LNCaP clone FGC (cell line): ENCODE data around the gene TACR1.
"Not testable (repeated sequence)": the region's sequence is repeated elsewhere in the genome, so short reads cannot be mapped to it uniquely, and the experiment has no call there.

Experiments
- DNase-seq: peaks from one replicate; pipeline ENCODE4 v3.0.0-alpha.2; 2011; ENCODE audit warnings: low read depth
- H3K4me3 ChIP-seq: 2 replicates; pipeline ENCODE4 v1.5.1; 2011; ENCODE audit warnings: mild to moderate bottlenecking, low read depth, low read length, control low read depth
- TF ChIP-seq, protein P1 (sequence below): IDR thresholded peaks from 2 replicates; pipeline ENCODE4 v1.5.1; 2012; ENCODE audit warnings: mild to moderate bottlenecking; ENCODE audit not compliant: control insufficient read depth, insufficient read depth; ENCODE audit errors: extremely low read depth

Gene TACR1, protein sequence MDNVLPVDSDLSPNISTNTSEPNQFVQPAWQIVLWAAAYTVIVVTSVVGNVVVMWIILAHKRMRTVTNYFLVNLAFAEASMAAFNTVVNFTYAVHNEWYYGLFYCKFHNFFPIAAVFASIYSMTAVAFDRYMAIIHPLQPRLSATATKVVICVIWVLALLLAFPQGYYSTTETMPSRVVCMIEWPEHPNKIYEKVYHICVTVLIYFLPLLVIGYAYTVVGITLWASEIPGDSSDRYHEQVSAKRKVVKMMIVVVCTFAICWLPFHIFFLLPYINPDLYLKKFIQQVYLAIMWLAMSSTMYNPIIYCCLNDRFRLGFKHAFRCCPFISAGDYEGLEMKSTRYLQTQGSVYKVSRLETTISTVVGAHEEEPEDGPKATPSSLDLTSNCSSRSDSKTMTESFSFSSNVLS

DNA sequence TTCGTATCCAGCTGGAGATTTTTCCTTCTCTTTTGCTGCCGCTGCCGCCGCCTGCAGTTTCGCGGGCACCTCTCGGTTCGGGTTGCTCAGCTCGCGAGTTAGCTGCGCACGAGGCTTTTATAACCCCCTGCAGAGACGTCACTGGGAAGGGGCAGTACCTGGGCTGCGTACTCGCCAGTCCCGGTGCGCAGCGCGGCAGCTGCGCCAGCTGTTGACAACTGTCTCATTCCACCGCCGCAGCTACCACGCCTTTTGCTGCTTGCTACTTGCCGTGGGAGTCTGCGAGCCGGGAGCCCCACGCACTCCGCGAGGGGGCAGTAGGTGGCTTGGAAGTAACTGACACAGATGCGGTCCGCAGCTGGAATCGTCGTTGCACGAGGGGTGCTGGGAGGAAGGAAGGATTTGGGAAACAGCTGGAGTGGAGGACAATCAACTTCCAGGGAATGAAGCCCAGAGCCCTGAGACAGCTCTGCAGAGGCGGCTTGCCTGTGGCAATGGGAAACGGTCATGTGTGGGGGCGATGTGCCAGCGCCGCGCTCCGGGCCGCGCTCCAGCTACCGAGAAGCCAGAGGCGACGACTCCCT lies at the start of gene TACR1:
TSS of gene TACR1 (minus strand) at position 93 of the 584 bp plus-strand sequence. CDS start 586 bp downstream, outside the sequence.
- peak; percentile 15 for DNase-seq

DNA sequence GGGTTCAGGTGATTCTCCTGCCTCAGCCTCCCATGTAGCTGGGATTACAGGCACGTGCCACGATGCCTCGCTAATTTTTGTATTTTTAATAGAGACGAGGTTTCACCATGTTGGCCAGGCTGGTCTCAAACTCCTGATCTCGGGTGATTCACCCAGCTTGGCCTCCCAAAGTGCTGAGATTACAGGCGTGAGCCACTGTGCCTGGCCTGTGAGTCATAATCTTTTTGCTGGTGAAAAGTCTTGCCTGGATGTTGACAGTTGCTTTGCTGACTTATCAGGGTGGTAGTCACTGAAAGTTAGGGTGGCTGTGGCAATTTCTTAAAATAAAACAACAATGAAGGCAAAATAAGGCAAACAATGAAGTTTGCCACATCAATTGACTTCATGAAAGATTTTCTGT lies 49.3 kb upstream of the TACR1 start:
- DNase-seq = not testable (repeated sequence)

More for the DNA sequence above, at the start of gene TACR1:
- no peak within 1 kb of the TSS for H3K4me3 ChIP-seq
- TF ChIP-seq, protein P1, sequence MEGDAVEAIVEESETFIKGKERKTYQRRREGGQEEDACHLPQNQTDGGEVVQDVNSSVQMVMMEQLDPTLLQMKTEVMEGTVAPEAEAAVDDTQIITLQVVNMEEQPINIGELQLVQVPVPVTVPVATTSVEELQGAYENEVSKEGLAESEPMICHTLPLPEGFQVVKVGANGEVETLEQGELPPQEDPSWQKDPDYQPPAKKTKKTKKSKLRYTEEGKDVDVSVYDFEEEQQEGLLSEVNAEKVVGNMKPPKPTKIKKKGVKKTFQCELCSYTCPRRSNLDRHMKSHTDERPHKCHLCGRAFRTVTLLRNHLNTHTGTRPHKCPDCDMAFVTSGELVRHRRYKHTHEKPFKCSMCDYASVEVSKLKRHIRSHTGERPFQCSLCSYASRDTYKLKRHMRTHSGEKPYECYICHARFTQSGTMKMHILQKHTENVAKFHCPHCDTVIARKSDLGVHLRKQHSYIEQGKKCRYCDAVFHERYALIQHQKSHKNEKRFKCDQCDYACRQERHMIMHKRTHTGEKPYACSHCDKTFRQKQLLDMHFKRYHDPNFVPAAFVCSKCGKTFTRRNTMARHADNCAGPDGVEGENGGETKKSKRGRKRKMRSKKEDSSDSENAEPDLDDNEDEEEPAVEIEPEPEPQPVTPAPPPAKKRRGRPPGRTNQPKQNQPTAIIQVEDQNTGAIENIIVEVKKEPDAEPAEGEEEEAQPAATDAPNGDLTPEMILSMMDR = peak; percentile 68

DNA sequence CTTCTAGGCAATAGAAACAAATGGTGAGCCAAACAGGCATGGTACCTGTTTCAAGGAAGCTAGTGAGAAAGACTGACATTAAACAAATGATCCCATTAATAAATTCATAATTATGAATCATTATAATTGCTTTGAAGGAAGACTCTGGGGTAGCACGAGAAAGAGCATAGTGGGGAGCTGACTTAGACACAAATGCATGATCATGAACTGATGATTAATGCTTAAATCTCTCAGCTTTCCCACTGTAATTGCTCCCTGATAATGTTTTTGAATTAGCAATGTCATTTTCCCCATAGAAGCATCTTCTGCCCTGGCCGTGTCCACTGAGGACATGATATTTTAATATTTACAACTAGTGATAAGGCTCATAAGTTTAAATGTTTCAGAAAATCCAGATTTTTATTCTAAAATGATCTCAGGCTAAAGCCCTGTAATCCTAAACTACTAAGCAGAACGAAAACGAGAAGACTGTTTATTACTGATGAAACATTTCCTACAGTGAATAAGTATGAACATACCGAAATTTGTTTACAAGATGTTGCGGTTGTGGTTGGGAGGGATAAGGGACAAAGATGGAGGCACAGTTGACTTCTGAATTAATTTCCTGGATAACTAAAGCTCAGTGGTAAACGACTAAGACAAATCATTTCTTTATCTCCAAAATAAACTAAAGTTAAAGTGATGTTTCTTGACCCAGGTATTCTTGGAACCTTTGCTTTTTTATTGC lies 47.3 kb upstream of the TACR1 start:
- no peak overlapping the region for H3K4me3 ChIP-seq
- no peak for DNase-seq
- TF ChIP-seq, protein P1 = no peak

More for the DNA sequence above, 49.3 kb upstream of the TACR1 start:
- not testable (repeated sequence) for H3K4me3 ChIP-seq

DNA sequence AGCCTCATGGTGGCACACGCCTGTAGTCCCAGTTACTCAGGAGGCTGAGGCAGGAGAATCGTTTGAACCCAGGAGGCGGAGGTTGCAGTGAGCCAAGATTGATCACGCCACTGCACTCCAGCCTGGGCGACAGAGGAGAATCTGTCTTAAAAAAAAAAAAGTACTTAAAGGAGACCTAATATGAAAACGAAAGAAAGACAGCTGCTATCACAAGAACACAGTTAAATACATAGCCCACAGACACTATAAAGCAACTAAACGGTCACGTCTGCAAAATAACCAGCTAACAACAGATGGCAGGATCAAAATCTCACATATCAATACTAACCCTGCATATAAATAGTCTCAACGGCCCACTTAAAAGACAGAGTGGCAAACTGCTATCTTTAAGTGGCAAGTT lies 43.9 kb upstream of the TACR1 start:
- no peak for DNase-seq
- TF ChIP-seq, protein P1 = no peak
- no peak overlapping the region for H3K4me3 ChIP-seq

DNA sequence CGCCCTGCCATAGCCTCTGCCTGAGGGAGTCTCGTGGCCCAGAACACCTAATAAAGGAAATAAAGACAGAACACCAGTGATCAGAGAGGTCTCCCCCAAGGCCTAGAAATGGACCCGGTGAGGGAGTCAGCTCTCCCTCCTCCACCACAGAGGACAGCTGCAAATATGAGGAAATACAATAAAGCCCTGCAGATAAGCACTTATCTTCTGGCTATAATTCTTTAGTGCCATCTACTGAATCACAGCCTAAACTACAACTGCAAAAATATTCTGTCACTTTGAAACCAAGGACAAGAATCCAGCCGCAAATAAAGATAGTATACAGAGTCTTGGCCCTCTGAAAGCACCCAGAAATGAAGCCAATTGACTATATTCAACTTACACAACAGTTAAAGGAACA lies 42.4 kb upstream of the TACR1 start:
- TF ChIP-seq, protein P1 = peak; percentile 29; the same call in 1 of the 2 replicates
- no peak overlapping the region for H3K4me3 ChIP-seq
- DNase-seq = no peak

DNA sequence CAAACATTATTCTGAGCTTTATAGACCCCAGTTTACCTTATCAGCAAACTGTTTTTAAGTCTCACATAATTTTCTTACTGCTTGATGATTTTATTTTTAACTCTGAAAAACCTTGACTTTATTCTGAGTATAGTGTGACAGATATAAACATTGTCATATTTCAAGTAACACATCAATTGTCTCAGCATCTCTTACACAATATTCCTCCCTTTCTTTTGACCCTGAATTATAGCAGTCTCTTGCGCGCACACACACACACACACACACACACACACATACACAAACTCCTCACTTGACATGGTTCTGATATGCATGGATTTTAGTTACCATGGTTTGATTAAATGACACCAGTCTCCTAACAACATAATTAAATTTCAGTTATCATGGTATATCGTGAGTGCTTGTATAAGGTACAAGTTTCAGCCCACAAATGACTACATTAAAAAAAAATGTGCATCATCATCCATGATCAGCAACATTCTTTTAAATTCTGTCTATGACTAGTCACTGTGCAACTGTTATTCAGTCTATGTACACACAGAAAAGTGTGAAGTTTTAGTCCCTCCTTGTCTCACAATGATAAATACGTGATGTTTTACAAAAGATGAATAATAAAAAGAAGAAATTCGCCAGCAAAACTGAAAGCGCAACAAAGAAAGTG lies 39.5 kb upstream of the TACR1 start:
- TF ChIP-seq, protein P1 = no peak
- H3K4me3 ChIP-seq = no peak overlapping the region
- no peak for DNase-seq

DNA sequence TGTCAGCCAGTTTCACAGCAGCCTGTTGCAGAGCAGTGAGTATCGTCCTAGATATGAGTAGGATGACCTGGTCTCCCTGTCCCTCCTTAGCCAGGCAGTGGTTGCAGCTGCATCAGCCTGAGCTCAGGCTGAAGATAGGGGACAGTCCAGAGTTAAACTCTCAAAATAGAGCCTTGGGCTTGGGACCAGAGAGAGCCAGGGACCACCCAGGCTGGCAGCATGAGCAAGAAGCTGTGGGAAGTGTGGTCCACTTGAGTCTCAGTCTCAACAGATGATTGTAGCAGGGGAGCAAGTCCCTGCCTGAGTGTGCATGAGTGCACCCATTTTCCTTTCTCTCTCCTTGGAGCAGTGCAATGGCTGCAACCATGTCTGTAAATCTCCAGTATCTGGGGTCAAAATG lies 38.0 kb upstream of the TACR1 start:
- H3K4me3 ChIP-seq = no peak overlapping the region
- no peak for DNase-seq
- TF ChIP-seq, protein P1 = no peak
